ENCODE data around the gene KIF5A.

The KIF5A gene

GRCh38 chr12:57535764-57536596 is 13.9 kb upstream of the KIF5A start:
- DNase-seq (ENCODE audit: low read depth) = no peak

GRCh38 chr12:57536597-57536942 is 13.3 kb upstream of the KIF5A start:
- DNase-seq (ENCODE audit: low read depth) = no peak

- DNase-seq (ENCODE audit: low read depth) = no peak
Measured at GRCh38 chr12:57539134-57539768, 10.6 kb upstream of the KIF5A start.

GRCh38 chr12:57541001-57541400 is 8.8 kb upstream of the KIF5A start:
- DNase-seq (ENCODE audit: low read depth) = no peak

GRCh38 chr12:57541717-57542116 is 8.1 kb upstream of the KIF5A start:
- DNase-seq (ENCODE audit: low read depth) = no peak

GRCh38 chr12:57543581-57543980 is 6.3 kb upstream of the KIF5A start:
- no peak for DNase-seq (ENCODE audit: low read depth)

GRCh38 chr12:57545809-57546437 is 3.9 kb upstream of the KIF5A start:
- no peak for DNase-seq (ENCODE audit: low read depth)

GRCh38 chr12:57546438-57547287 is 3.2 kb upstream of the KIF5A start, which contains the start of gene DCTN2:
Gene DCTN2, minus strand, starts transcription at chr12:57547192. Its CDS starts 129 bp downstream, at chr12:57547063.
- peak; percentile 89 for DNase-seq (ENCODE audit: low read depth)

- no peak for DNase-seq (ENCODE audit: low read depth)
Measured at GRCh38 chr12:57547288-57548012, 2.4 kb upstream of the KIF5A start.

GRCh38 chr12:57548013-57548315 is 1.9 kb upstream of the KIF5A start:
- no peak for DNase-seq (ENCODE audit: low read depth)

GRCh38 chr12:57548488-57548887 is 1.4 kb upstream of the KIF5A start:
- no peak for DNase-seq (ENCODE audit: low read depth)

- no peak for DNase-seq (ENCODE audit: low read depth)
Measured at GRCh38 chr12:57549203-57549908, 488 bp upstream of the KIF5A start.

- no peak for DNase-seq (ENCODE audit: low read depth)
Measured at GRCh38 chr12:57550641-57551549, 1.1 kb downstream of the KIF5A start.

GRCh38 chr12:57551637-57552305 is 1.9 kb downstream of the KIF5A start:
- no peak for DNase-seq (ENCODE audit: low read depth)

GRCh38 chr12:57552306-57552651 is 2.4 kb downstream of the KIF5A start:
- no peak for DNase-seq (ENCODE audit: low read depth)

GRCh38 chr12:57552835-57553313 is 3.0 kb downstream of the KIF5A start:
- no peak for DNase-seq (ENCODE audit: low read depth)

GRCh38 chr12:57553343-57554202 is 3.7 kb downstream of the KIF5A start:
- DNase-seq (ENCODE audit: low read depth) = no peak

GRCh38 chr12:57554453-57554852 is 4.6 kb downstream of the KIF5A start:
- DNase-seq (ENCODE audit: low read depth) = no peak
